ACHN (cell line): ENCODE data around the gene TMEM266.

ENCODE experiments used
- DNase-seq: peaks from one replicate; pipeline ENCODE4 v3.0.0-alpha.2; 2015
- in situ Hi-C: cut with HindIII; loops from 2 replicates; pipeline ENCODE4 v1.10.0; 2017; ENCODE audit warnings: low sequenced_read_pairs, low pct_ligation_motif_present, low pct_unique_long_range_greater_than_20kb

TMEM266 gene

GRCh38 chr15:76245072-76245610 is 185.4 kb downstream of the TMEM266 start:
- no peak for DNase-seq
- in situ Hi-C loops = no loop called here

- in situ Hi-C loops = no loop called here
- DNase-seq = no peak
These were observed 191.9 kb downstream of the TMEM266 start for GRCh38 chr15:76251717-76252116.

GRCh38 chr15:76252249-76252648 is 192.5 kb downstream of the TMEM266 start:
- in situ Hi-C loops = no loop called here
- DNase-seq = no peak

GRCh38 chr15:76253691-76254473 is 194.1 kb downstream of the TMEM266 start:
- DNase-seq = no peak
- in situ Hi-C loops = no loop called here
